Activated CD4-positive, alpha-beta T cell treated with anti-CD3 and anti-CD28 coated beads, Interleukin-2, amount 50 U/mL, for 1 hour (primary cell): ENCODE measurements around the gene SYNE2.
"Not testable (repeated sequence)": the region's sequence is repeated elsewhere in the genome, so short reads cannot be mapped to it uniquely, and the experiment has no call there.

Experiments
- DNase-seq: peaks from one replicate; pipeline ENCODE4 v3.0.0-alpha.2; 2020

Gene SYNE2

DNA sequence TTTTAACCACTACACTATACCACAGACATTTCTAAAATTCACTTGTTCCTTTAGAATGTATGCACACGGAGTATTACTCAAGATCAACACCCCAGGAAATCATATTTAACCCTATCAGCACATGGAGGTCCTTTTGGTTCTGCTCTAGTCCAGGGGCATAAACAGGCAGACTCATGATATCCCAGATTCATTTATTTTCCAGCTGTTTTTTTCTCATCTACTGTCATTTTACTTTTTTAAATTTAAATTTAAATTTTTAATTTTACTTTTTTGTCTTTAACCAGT lies 17.9 kb downstream of the SYNE2 start:
- DNase-seq: not testable (repeated sequence)

DNA sequence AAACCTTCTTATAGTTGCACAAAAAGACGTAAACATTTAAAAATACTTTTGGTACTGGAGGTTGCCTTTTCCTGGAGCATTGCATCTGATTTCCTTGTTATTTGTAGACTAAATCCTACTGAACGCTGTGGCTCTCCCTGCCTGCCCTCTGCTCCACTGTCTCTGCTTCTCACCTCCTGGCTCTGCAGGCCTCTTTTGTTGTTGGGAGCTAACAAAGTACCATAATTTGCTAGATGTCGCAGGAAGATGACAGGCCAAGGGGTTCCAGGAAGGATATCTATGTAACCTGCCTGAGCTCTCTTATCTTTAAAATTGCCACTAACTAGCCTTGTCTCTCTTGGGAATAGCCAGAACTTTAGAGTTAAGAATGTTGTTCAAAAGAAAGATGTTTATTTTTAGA lies 21.4 kb downstream of the SYNE2 start:
- DNase-seq: no peak

DNA sequence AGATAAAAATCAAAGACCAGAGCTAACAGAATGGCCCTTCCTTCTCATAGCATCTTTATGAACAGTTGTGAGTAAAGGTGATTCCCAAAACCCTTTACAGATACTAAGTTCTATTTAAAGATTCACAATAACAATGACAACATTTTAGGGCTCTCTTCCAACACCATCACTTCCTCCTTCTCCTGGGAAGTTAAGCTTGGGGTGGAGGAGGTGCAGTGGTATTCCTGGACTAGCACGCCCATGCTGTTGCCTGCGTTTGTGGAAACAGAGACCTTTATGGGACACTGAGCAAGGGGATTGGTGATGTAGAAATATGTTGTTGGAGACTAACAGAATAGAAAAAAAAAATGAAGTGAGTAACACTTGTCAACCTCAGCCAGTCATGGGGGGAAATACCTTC lies 22.5 kb downstream of the SYNE2 start:
- DNase-seq: no peak

DNA sequence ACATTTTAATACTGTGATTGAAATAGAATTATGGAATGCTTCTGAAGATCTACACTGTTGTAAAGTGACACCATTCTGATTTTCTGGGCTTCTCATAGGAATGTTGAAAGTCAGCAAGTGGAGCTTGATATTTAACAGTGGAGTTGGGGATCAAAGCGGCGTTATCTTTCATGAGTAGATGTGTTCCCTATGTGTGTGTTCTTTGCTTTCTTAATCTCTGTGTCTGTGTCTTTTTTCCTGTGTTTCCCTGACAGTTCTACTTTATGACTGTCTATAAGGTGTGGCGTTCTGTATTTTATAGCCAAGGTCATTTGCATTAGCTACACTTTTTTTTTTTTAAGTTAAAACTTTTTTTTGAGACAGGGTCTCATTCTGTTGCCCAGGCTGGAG lies 24.7 kb downstream of the SYNE2 start:
- no peak for DNase-seq

DNA sequence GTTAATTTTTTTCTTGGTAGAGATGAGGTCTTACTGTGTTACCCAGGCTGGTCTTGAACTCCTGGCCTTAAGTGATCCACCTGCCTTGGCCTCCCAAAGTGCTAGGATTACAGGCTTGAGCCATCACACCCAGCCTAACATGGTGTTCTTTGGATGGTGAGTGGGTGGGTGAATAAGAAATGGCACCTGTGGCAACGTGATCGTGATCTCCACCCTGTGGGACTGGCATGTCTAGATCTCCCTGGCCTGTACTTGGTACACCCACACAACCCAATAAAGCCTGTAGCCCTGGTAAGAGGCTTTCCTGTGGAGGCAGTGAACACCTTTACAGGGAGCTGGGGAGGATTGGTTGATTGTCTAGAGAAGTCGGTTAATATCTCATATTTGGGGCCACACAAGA lies 25.2 kb downstream of the SYNE2 start:
- DNase-seq: no peak

DNA sequence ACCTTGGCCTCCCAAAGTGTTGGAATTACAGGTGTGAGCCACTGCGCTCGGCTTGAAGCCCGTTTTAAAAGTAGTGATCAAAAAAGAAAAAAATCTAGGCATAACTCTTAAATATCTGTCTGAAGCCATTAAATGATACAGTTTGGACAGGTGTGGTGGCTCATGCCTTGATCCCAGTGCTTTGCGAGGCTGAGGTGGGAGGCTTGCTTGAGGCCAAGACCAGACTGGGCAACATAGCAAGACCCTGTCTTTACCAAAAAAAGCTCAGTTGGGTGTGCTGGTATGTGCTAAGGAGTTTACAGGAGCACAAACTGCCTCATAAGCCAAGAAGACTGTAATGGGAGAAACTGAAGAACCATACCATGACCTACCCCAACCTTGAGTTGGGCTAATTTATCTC lies 26.0 kb downstream of the SYNE2 start:
- DNase-seq: no peak

DNA sequence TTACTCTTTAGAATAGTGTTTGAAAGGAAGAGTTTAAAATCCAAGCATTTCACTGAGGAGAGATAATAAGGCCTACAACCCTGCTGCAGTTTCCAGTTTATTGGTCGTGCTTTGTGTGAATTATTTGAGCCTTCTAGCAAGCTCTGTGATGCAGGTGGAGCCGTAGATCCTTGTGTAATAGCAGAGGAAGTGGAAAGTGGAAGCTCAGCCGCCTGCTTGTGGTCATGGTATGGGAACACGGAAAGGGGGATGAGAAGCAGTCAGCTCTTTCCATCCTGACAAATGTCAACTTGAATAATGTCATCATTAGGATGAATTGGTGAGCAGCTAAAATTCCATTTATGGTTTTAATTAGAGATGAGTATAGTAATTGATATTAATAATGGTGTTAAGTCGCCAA lies 29.1 kb downstream of the SYNE2 start:
- no peak for DNase-seq

DNA sequence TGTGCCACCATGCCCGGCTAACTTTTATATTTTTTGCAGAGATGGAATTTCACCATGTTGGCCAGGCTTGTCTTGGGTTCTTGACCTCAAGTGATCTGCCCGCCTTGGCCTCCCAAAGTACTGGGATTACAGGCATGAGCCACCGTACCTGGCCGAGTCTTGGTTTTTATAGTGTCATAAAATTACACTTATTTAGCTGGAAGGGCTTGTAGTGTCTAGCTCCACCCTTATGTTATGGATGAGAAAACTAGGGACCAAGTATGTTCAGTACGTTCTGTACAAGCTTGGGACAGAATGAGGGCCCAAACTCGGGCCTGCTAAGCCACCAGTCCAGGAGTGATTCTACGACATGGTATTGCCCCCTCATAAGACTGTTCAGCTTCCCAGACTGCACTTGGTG lies 35.1 kb downstream of the SYNE2 start:
- DNase-seq: no peak

DNA sequence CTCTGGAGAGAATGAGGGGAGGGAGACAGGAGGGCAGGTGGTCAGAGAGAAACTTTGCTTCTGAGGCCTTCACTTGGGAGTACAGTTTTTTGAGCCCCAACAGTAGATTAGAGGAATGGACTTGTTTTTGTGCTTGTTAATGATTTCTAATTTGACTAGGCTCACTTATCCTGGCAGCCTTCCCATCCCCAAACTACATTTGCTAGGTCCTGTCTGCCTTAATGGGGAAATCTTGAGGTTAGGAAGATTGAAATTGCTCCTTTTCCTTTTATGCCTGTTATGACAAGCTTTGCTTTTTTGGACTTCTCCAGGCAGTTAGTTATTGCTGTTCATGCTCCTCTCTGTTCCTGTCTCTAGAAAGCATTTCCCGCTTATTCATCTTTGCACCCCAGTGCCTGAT lies 37.7 kb downstream of the SYNE2 start:
- no peak for DNase-seq

DNA sequence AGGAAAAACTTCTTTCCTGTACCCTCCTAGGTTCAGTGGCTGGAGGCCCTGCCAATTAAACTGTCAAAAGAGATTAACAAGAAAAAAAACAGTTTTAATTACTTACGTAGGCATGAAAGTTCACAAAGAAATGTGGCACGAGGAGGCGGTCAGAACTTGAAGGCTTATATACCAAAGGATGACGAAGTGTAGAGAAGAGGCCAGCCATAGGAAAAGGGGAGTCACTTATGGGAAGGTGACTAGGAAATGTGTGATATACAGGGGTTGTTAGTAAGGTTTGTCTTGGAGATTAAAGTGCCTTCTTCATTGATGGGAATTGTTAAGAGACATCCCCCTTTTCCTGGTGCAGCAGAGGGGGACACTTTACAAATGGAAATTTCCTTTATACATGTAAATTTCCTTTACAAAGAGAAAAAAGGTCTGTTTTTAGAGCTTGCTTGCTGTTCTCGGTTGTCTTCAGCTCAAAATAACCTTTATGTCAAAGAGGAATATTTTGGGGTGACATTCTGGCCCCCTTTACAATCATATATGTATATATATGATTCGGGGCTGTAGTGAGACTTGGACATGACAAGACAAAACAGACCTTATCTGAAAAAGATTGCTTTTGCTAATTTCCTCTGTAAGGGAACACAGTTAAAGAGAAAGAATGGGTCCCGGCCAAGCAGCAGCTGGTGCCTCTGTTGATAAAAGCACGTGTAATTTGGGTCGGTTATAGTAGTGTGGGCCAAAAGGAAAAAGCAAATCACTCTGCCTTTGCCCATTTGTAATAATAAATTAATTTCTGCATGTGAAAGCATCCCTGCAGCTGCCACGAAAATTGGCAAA lies 38.6 kb downstream of the SYNE2 start:
- no peak for DNase-seq

DNA sequence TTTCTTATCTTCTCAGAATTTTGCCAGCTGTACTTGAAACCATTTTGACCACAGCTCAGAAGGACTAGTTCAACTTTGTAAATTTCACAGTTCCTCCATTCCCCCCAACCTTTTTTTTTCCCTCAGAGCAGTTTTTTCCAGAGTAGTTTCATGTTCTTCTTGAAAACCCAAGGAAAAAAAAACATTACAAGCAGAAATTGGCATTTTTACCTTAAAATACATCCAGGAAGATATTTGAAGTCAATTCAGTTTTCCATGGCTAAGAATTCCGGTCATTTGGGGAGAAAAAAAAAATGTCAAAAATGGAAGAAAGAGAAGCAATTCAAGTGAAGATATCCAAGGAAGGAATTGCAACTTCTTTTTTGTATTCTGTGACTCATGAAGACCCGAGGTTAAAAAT lies 39.5 kb downstream of the SYNE2 start:
- no peak for DNase-seq

DNA sequence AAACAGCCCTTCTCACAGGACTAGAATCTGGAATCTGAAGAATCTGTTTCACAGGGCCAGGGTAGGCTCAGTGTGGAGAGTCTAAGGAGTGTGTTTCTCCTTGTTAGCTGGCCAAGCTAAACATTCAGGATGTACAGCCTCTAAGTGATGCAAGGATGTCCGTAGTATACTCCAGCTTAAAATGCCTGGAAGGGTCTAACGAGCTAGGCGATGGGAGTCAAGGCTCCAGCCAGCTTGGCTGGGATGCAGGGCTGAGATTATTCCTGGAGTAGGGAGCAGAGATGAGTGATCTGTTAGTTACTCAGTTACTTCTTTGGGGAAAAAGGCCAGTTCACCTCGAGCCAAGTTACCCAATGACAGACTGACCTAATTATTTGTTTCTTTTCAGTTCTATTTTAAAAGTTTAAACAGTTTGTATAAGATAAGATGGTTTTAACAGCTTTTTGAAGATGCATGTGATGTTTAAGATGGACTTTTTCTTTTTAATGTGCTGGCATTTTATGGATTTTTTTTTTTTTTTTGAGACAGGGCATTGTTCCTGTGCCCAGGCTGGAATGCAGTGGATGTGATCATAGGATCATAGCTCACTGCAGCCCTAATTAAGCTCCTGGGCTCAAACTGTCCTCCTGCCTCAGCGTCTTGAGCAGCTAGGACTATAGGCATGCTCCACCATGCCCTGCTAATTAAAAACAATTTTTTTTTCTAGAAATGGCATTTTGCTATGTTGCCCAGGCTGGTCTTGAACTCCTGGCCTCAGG lies 41.1 kb downstream of the SYNE2 start:
- DNase-seq: no peak

DNA sequence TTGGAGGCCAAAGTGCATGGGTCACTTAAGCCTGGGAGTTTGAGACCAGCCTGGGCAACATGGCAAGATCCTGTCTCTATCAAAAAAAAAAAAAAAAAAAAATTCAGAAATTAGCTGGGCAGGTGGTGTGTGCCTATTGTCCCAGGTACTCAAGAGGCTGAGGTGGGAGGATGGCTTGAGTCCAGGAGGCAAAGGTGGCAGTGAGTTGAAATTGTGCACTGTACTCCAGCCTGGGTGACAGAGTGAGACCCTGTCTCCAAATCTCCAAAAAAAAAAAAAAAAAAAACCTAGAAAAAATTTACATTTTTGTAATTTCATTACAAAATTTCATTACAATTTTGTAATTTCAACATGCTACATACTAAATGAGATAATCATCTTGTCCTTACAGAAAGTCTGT lies 42.7 kb downstream of the SYNE2 start:
- no peak for DNase-seq

DNA sequence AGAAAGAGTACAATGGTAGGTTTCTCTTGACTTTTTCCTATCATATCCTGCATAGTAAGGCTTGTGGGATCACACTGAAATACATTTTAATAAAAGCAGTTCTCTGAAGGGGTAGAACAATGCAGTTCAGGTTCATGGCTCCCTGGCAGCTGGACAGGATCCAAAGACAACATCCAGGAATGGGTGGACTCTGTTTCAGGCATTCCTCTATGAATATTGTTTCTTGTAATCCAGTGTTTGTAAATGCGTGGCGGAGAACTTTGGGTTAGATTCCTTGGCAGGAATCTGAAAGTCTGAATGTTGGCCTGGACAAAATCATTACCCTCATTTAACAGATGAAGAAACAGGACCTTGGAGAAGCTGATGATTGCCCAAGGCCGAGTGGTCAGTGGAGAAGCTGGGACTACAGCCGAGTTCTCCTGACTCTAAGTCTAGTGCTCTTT lies 43.5 kb downstream of the SYNE2 start:
- no peak for DNase-seq

DNA sequence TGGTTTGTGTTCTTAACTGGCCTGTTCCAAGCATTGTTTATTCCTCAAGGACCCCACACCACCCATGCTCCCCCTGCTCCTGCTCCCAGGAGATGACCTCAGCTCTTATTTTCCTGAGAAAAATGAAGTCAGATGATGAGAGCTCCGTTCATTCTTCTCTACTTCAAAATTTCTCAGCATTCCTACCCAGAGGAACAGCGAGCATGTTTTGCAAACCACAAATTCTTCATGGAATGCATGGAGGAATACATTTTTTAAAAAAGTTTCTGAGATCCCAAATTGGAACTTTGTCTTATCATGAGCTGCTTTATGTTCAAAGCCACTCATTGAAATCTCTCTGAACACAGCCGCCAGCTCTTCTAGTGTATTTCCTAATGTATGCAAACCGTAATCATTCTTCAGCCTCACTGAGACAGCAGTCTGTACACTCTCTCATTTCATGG lies 44.9 kb downstream of the SYNE2 start:
- DNase-seq: no peak

DNA sequence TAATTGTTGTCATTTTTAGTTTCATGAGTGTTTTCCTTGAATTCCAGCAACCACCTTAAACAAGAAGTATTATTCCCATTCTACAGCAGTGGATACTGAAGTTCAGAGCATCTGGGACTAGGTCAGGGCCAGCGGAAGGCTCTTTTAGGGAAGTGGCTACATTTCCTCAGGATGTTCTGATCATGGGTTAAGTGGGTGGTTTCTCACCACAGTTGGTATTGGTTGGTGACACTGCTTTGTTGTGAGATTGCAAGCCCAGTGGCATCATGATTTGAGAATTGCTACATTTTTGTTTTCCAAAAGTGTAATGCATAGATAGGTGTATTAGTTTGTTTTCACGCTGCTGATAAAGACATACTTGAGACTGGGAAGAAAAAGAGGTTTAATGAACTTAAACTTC lies 47.1 kb downstream of the SYNE2 start:
- no peak for DNase-seq

DNA sequence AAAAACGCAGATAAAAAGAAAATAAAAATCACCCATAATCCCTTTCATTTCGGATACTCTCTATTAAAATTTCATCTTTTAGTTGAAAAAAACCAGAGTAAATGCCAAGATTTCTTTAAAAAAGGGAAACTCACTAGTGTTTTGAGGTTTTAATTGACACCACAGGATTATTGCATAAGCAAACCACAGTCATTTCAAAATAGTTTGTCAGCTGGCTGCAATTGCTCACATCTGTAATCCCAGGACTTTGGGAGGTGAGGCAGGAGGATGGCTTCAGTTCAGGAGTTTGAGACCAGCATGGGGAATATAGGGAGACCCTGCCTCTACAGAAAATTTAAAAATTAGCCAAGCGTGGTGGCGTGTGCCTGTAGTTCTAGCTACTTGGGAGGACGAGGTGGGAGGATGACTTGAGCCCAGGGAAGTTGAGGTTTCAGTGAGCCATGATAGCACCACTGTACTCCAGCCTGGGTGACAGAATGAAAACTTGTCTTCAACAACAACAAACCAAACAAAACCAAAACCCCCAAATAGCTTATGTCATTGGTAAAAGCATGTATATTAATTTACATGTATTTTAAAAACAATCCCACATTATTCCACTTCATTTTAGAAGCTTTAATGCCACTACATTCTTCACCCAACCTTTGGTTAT lies 48.8 kb downstream of the SYNE2 start:
- DNase-seq: no peak

DNA sequence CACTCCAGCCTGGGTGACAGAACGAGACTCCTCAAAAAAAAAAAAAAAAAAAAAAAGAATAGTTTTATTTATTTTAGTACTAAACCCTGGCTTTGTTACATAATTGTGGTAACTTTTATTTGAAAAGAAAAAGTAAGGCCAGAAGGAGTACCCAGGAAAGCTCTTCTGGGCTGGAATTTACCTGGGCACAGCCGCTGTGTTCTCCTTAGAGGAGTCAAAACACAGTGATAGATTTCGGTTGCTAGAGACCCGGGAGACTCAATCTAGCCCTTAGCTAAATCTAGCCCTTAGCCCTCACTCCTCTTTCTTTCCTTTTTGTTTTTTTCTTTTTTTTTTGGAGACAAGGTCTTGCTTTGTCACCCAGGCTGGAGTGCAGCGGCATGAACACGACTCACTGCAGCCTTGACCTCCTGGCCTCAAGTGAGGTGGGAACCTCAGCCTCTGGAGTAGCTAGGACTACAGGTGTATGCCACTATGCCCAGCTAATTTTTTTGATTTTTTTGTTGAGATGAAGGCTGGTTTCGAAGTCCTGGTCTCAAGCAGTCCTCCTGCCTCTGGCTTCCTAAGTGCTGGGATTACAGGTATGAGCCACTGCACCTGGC lies 49.7 kb downstream of the SYNE2 start:
- DNase-seq: no peak

DNA sequence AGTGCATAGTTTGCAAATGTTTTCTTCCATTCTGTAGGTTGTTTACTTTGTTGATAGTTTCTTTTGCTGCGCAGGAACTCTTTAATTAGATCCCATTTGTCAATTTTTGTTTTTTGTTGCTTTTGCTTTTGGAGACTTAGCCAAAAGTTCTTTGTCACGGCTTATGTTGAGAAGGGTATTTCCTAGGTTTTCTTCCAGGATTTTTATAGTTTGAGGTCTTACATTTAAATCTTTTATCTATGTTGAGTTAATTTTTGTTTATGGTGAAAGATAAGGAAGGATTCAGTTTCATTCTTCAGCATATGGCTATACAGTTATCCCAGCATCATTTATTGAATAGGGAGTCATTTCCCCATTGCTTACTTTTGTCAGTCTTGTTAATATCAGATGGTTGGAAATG lies 51.9 kb downstream of the SYNE2 start:
- no peak for DNase-seq

DNA sequence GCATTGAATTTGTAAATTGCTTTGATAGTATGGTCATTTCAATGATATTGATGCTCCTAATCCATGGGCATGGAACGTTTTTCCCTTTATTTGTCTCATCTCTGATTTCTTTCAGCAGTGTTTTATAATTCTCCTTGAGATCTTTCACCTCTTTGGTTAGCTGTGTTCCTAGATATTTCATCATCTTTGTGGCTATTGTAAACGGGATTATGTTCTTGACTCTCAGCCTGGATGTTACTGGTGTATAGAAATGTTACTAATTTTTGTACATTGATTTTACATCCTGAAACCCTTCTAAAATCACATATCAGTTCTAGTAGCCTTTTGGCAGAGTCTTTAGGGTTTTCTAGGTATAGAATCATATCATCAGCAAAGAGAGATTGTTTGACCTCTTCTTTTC lies 52.6 kb downstream of the SYNE2 start:
- DNase-seq: no peak

DNA sequence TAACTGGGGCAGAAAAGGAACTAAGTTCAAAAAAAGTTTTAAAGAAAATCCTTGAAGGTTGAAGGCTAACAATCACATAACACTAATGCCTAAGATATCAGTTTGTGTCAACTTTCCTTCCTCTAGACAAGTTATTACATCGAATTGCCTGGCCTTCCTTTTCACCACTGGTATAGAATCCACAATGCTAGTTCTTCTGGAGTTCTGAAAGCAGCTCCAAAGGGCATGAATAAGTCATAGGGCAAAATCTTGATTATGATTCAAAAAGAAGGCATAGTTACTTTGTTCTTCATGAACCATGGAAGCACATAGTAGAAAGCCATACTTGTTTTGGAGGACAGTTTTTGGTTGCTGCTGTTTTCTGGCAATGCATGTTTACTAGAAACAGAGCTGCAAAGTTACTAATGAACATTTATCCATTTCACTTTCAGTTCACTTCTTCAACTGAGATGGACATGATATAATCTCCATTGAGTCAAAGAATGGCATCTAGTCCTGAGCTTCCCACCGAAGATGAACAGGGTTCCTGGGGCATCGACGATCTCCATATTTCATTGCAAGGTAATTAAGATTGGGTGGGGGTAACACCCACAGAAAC lies 56.0 kb downstream of the SYNE2 start:
- DNase-seq: no peak

DNA sequence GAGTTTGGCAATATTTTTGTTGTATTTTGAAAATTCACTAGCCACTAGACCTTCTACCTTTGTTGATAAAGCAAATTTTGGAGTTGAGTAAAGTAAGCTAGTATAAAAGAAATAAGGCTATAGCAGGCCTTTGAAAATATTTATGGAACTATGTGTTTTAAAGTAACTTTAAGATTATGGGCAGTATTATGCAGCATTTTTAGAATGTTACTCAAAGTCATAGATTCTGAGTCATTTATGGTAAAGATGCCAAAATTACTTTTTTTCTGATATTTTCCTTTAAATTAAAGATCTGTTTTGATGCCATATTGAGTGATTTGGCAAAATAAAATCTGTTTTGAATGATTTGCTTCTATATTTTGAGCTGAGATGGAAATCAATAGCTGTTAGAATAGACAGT lies 57.2 kb downstream of the SYNE2 start:
- DNase-seq: no peak
